Peyer's patch (tissue), 4 donors: Measurements from ENCODE around the gene TVP23C.
"Not testable (repeated sequence)": the region's sequence is repeated elsewhere in the genome, so short reads cannot be mapped to it uniquely, and the experiment has no call there.

Experiments used
- CTCF ChIP-seq, 6 experiments: fragments of 450-650 bp in 4 of 6; fragments of 200-600 bp in 2 of 6; sonication (generic) in 1 of 6; IDR thresholded peaks; one replicate each; pipeline ENCODE4 v1.5.1; 2017 to 2019; ENCODE audit warnings: antibody characterized with exemption in 6 of 6, mild to moderate bottlenecking in 3 of 6, moderate library complexity in 1 of 6
- POLR2A ChIP-seq, 2 donors: fragments of 450-650 bp; IDR thresholded peaks; one replicate each; pipeline ENCODE4 v1.5.1; 2017; ENCODE audit warnings: antibody characterized with exemption in 2 of 2, mild to moderate bottlenecking in 2 of 2, moderate library complexity in 2 of 2

- not testable (repeated sequence) for TF ChIP-seq CTCF, POLR2A (IDR thresholded peaks at IDR 0.05)
These were observed 4.7 kb downstream of the TVP23C start for GRCh38 chr17:15558403-15559105.
